HG03139 (cell line): ENCODE measurements around the gene ERP27.
A peak's percentile ranks its signal among the peaks of the same experiment; 100 is the strongest.

ENCODE experiments used
- ATAC-seq: cut with Tn5 transposase; IDR thresholded peaks from one replicate; pipeline ENCODE4 v1.9.1; 2021; ENCODE audit not compliant: unreplicated experiment

The ERP27 gene

DNA sequence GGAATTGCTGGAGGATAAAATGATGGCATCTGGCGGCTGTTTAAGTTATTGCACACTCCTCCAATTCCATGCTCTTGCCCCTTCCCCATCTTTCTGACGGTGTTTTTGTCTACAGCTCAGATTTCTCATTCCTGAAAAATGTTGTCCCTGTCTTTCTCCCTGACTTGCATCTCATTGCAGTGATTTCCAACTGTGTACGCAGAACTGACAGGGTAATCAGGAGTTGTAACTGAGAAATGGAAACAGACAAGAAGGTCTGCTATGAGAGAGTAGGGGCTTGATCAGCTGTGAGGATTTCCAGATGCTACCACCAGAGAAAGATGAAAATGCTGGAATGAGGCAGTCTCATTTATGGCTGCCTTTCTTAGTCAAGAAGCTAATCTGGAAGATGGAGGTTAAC is 1.3 kb downstream of the ERP27 start:
- ATAC-seq: no peak

DNA sequence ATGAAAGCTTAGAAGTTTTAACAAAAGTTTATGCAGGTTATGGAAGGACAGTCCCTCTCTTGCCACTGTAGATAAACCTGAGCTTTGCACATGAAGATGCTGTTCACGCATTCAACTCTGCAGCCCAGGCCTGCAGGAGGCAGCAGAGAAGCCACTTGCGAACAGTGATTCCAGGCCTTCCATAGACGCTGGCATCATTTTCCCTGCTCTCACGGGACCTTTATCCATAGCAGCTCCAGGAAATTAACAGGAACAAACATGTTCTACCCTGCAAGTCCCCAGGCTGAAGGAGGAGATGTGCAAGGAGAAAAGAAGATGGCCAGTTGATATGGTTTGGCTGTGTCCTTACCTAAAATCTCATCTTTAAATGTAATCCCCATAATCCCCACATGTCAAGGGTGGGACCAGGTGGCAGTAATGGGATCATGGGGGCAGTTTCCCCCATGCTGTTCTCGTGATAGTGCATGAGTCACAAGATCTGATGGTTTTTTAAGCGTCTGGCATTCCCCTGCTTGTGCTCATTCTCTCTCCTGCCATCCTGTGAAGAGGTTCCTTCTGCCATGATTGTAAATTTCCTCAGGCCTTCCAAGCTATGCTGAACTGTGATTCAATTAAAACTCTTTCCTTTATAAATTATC is 2.0 kb downstream of the ERP27 start:
- ATAC-seq: no peak

DNA sequence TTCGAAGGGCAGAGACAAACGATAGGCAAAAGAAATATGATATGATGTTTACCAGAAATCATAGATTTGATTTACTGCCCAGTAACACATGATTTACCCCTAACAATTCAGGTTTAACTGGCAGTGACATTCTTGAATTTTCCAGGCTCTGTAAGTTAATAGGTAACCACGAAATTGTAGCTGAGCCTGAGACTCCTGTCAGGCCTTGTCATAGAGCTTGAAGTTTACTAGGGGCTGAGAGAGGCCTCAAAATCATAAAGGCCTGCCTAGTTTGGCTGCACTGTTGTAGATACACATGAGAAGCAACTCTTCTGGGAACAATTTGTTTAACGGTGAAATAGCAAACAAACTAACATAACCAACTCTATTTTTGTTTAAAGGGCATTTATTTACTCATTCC is 3.3 kb downstream of the ERP27 start:
- ATAC-seq: no peak

DNA sequence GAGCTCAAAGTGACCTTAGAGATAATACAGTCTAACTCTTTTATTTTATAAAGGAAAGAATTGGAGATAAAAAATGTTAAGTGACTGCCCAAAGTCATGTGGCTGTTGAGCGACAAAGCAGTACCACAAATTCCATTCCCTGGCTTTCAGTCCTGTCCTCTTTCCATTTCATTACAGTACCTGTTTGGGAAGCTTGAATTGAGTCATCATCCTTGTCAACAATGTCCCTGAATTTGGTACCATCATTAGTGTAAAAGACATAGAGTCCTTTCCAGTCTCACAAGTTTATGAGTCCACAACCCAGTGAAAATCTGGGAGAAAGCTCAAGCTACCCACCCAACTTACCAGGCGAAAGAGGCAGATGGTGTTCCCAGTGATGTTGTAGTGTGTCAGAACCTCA is 3.8 kb downstream of the ERP27 start:
- no peak for ATAC-seq

DNA sequence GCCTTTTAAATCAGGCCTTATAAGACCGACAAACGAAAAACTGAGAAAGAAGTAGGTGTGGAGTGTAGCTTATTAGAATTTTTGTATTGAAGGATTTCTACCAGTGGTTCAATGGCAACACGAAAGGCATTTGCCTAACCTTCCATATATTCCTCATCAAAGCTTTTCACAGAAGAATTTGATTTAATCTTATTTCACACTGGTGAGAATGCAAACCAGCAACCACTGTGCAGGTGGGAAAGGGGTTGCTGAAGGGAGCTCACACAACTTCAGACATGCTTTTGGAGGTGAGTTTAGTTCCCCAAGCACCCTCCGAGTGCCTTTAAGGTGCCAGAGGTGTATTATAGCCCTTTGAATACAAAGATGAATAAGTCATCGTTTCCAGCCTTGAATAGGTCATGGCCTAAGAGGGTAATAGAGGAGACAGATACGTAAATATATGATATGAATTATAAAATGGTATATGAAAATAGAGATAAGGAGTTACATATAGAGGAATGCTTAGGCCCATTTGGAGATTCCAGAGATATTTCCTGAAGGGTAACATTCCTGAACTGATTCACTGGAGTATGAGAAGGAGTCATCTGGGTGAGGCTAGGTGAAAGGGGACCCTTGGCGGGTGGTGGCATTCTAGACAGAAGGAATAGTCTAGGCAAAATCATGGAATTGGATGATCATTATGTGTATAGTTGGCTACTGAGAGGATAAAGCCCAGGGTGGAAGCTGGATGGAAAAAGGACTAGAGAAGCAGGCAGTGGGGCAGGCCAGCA is 6.4 kb downstream of the ERP27 start:
- ATAC-seq: no peak

DNA sequence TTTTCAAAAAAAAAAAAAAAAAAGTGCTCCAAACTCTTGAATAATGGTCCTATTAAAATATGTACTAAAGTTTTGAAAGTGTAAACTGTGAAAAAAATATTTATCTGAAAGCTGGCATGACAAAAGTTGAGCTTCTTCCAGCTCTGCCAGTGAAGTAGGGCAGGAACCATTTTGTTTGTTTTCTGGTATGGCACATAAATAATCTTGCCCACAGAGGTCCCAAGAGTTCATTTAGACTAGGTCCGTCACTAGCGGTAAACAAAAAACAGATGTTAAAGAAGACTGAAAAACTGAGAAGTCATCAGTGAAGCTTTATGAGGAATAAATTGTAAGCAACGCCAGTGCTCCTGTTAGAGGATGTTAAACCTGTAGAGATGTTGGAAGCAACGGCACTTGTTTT is 7.0 kb downstream of the ERP27 start:
- no peak for ATAC-seq

DNA sequence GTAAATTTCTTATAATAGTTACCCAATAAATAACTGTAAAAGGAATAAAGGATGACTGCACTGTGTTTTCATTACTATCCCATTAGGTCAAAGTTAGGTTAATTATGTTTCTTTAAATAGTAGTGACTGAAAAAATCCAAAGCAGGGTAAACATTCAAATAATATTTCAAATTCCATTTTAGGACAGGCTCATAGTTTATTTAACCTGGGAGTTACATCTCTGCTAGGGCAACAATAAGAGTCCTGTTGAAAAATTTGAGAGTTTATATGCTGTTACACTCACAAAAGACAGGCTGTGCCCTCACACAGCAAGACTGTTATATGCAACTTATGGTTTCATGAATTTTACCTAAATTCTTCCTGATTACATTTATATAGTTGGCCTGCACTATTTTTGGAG is 8.0 kb downstream of the ERP27 start:
- ATAC-seq: no peak

DNA sequence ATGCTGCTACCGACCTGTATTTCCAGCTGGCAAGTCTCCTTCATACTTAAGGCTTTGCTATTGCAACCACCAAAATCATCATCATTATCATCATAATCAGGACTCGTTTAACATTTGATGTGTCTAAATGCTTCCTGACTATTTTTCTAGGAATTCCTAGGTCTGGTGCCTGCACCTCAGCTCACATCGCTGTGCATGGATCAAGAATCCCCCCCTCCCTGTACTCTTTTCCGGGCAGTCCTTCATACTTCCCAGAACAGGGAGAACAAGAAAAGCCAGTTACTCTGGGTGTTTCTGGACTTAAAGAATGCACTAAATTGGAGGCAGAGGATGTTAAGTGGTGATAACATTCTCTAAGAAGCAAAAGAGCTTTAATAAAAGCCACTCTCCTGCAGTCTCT is 9.4 kb downstream of the ERP27 start:
- no peak for ATAC-seq

DNA sequence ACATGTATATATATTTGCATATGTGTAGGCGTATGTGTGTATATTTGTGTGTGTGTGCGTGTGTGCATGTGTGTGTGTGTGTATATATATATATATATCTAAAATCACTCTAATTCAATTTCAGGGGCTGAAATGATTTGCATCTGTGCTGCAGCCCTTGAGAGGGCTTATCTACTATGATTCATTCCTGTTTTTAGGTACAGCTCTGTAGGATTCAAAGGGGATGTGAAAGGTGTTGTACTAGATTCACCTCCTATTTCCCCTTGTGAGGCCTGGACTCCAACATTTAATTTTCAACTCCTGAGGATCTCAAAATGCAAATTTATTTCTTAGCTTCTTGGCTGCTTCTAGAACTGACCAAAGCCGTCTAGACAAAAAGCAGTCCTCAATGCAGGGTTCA is 11.1 kb downstream of the ERP27 start:
- no peak for ATAC-seq

DNA sequence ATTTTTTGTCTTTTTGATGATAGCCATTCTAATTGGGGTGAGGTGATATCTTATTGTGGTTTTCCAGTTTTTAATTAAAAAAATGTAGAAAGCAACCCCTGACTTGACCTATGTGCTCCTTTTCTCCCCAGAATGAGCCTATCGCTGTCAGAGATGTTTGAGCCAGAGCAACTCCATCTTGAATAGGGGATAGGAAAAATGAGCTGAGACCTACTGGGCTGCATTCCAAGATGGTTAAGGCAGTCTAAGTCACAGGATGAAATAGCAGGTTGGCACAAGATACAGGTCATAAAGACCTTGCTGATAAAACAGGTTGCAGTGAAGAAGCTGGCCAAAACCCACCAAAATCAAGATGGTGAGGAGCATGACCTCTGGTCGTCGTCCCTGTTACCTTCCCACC is 13.8 kb downstream of the ERP27 start:
- no peak for ATAC-seq

DNA sequence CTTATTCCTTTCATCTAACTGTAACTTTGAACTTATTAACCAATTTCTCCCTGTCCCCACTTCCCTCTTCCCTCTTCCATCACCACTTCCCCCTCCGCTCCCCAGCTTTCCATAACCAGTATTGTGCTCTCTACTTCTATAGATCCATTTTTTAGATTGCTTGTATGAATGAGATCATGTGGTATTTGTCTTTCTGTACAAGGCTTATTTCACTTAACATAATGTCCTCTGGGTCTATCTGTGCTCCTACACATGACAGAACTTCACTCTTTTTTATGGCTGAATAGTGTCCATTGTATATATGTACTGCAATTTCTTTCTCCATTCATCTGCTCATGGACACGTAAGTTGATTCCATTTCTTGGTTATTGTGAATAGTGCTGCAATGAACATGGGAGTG is 14.4 kb downstream of the ERP27 start:
- ATAC-seq: no peak

DNA sequence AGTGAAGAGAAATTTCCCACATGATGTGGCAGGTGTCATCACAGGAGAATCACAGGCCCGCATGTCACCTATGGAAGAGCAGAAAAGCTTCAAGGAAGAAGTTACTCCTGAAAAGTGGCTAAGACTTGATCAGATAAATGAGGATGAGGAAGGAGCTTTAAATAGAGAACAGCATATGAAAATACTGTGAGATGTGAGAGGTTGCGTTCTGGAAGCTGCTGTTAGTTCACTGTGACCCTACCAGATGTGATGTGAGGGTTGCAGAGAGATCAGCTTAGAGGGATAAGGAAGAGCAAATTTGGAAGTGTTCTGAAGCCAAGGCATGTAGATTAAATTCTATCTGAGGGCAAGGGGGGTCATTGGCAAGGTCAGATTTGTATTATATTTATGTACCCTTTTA is 17.1 kb downstream of the ERP27 start:
- ATAC-seq: peak; percentile 42

DNA sequence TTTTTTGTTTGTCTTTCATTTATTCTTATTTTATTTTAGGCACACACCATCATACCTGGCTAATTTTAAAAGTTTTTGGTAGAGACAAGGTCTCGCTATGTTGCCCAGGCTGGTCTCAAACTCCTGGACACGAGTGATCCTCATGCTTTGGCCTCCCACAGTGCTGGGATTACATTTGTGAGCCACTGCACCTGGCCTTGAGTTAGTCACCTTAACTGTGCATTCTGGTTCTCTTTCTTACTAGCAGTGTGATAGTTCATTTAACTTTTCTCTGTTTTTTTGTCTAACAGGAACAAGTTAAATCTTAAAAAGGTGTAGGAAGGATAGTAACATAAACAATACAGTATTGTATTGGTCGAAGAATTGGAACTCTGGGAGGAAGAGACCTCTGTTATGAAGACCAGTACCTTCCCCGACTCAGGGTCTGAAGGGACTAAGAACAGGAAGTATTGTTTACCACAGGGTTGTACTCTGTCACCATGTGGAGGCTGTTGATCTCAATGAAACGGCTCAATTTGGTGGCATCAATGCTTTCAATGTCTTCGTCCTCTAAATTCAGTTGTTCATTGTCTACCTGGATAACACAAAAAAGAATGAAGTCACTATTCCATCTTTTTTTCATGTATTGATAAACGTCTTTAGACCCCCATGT is 17.7 kb downstream of the ERP27 start:
- peak; percentile 66 for ATAC-seq

DNA sequence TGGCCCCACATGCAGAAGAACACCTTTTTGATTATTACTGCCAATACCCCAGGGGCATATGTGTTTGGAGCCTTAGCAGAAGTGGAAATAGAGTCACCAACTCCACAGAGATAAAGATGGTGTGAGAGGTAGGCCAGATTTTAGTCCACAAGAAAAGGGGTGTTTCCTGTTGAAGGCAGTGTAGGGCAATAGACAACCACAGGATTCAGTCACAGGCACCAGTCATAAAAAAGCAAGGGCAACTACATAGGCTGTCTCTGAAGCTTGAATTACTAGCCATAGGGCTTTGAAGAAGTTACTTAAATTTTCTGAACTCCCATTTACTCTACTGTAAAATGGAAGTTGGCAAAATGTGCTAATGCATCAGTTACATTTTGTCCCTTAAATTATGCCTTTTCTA is 18.9 kb downstream of the ERP27 start:
- ATAC-seq: no peak

DNA sequence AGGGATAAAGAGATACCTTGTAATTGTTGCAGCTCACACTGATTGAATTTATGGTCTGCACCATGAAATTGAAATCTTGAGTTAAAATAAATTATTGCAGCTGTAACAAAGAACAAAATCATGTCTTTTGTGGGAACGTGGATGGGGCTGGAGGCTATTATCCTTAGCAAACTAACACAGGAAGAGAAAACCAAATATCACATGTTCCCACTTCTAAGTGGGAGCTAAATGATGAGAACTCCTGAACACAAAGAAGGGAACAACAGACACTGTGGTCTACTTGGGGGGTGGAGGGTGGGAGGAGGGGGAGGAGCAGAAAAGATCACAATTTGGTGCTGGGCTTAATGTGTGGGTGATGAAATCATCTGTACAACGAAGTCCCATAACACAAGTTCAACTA is 22.6 kb downstream of the ERP27 start:
- ATAC-seq: no peak

DNA sequence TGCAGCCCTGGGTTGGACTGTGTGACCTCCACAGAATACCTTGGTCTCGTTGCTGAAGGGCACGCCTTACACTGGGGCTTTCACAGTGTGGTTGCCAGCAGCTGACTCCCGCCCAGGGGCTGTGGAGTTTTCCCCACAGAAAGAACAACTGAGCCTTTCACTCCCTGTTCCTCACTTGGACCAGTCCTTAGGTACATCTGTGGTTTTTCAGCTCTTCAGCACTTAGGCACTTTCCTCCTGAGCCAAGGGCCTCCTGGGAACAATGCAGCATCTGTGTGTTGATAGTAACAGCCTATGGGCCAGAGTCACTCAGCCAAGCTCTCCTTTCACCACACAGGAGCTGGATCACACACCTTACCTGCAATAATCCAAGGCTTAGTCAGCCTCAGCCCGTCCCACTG is 25.0 kb downstream of the ERP27 start:
- no peak for ATAC-seq

DNA sequence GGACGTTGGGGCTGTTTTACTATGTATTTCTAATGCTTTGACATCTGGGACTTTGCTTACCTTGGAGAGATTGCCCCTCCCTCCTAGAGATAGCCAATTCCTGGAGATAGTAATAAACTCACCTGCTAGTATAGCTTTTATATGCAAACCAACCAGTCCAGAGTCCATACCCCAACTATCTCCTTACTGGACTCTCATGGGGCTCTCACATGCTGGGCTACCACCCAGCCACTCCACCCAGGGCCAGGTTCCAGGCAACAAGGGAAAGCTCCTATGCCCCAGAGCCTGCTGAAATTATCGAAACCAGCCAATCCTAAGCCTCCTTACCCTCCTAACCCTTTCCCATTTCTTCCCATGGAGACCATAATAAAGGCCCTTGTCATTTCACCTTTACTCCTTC is 27.2 kb downstream of the ERP27 start:
- no peak for ATAC-seq

DNA sequence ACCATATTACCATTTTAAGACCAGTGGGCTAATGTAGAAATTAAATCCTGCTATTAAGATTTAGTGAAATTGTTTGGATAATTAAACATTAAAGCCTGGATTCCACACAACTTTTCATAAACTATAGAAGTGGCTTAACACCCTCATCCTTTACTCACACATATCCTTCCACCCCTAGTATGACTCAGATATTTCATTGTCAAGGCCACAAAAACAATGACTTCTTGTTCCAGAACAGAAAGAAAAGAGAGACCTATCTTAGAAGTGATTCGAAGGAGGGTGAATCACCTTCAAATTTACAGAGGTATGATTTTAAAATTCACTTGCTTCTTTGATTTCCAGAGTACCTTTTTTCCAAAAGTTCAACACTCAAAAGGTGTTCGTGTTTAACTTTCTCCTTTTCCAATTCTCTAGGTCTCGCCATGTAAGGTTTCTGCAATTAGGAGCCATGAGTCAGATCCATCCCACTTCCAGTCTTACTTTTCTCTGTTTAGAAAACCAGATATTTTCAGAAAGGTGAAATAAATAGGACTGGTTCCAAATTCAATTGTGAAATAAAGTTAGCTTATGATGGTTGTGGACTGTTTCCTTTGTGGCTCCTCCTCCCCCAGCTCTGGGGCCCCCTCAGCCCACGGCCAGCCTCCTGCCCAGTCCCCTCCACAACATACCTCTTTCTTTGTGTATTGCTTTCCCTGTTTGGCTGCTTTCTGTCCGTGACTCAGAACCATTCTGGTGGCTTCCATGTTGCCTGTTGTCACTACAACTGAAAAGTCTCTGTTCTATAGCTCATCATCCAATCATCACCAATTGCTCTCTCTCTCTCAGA is 28.0 kb downstream of the ERP27 start:
- ATAC-seq: no peak

DNA sequence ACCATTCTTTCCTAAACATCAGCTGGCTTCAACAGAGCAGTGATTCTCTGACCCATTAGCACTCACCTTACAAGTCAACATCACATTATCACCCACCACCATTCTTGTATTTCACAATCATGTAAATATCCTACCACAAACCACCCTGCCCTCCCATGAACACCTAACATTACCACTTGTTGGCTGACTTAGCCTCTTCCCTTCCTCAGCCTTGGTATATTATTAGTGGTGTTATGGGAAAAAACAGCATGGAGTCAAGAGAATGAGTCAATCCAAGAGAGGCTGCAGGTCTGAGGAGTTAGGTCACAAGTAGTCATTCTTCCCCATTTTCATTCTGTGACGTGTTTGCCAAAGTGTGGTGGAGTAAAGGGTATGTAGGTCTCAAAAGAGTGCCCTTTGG is 30.4 kb downstream of the ERP27 start:
- ATAC-seq: no peak

DNA sequence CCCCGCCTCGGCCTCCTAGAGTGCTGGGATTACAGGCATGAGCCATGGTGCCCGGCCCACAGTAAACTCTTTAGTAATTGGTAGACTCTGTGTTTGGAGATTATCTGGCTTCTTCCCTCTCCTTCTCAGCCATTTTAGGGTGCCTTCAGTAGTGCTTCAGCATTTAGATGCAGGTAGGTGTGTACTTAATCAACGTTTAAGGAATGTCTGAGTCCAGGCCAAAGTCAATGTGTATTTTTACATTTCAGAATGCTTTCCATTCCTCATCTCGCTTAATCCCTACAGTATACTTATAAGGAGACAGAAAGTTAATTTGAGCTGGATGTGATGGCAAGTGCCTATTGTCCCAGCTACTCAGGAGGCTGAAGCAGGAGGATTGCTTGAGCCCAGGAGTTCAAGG is 32.2 kb downstream of the ERP27 start:
- no peak for ATAC-seq

DNA sequence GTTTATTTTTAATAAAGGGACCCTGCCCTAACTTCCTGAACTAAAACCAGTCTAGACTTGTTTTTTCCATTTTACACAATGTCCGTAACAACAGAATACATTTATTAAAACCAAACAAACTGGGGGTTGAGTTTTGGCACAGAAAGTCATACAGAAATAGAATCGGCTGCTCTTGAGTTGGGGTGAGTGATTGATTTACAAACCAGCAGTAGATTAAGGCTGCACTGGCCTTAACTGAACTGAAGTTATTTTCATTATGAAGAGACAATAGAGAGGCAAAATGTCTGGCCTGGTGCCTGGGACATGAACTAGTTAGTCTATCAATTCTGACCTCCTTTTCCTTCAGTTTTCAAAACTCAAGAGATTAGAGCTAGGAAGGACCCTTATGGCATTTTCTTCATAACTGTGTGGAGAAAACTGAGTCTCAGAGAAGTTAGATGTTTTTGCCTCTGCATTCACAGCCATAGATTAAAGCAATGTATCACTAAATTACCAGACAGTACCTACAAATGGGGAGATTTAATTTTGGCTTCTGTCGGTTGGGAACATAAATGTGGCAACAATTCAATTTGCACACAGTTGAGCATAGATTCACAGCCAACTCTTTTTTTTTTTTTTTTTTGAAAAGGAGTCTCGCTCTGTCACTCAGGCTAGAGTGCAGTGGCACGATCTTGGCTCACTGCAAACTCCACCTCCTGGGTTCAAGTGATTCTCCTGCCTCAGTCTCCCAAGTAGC is 32.9 kb downstream of the ERP27 start:
- no peak for ATAC-seq
